Measurements from ENCODE around the gene OAS2. TPM values are rescaled to one million over a fixed set of nuclear protein-coding genes. Genes with fewer than 3 reads are reported as not detected.

OAS2 gene
- total RNA-seq, 1 donor from 2014 or later = not detected

DNA sequence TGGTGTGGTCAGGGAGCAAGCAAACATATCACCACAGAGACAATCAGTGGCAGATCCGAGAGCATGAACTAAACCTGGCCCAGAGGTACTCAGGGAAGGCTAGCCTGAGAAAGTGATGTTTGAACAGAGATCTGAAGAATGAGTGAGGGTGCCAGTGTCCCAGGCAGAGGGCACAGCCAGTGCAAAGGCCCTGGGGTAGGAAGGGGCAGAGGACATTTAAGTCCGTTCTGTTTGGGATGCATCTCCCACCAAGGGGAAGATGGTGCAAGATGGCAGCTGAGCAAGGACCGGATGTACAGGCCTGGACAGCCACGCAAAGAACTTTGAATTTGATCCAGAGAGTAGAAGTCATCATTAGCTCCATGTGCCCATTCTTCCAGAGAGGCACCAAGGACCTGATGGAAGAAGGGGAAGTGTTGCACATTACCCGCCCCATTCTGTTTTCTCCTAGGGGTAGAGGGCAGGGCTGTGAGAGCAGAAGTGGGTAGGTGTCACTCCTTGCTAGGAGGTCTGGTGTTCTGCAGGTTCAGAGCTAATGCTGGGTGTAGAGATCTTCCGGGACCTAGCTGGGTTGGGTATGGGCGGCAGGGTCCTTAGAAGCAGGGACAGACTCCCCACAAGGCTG lies 82.1 kb downstream of the OAS2 start:
- TF ChIP-seq, protein P1, sequence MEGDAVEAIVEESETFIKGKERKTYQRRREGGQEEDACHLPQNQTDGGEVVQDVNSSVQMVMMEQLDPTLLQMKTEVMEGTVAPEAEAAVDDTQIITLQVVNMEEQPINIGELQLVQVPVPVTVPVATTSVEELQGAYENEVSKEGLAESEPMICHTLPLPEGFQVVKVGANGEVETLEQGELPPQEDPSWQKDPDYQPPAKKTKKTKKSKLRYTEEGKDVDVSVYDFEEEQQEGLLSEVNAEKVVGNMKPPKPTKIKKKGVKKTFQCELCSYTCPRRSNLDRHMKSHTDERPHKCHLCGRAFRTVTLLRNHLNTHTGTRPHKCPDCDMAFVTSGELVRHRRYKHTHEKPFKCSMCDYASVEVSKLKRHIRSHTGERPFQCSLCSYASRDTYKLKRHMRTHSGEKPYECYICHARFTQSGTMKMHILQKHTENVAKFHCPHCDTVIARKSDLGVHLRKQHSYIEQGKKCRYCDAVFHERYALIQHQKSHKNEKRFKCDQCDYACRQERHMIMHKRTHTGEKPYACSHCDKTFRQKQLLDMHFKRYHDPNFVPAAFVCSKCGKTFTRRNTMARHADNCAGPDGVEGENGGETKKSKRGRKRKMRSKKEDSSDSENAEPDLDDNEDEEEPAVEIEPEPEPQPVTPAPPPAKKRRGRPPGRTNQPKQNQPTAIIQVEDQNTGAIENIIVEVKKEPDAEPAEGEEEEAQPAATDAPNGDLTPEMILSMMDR (IDR thresholded peaks at IDR 0.05; ENCODE audit: partially characterized antibody, unreplicated experiment) = no peak
- DNase-seq = no peak
- Mint-ChIP-seq H3K27ac (ENCODE audit: unreplicated experiment) (no peak overlapping the region), H3K4me1 (ENCODE audit: low read depth, unreplicated experiment) (peaks cover 9% of the 10 kb centered on the region), H3K36me3 (ENCODE audit: unreplicated experiment) (no peaks in the 10 kb centered on the region), H3K9me3 (ENCODE audit: unreplicated experiment) (peaks cover 3% of the 10 kb centered on the region), H3K4me3 (ENCODE audit: unreplicated experiment) (no peak overlapping the region), H3K27me3 (ENCODE audit: unreplicated experiment) (peaks cover 9% of the 10 kb centered on the region)

DNA sequence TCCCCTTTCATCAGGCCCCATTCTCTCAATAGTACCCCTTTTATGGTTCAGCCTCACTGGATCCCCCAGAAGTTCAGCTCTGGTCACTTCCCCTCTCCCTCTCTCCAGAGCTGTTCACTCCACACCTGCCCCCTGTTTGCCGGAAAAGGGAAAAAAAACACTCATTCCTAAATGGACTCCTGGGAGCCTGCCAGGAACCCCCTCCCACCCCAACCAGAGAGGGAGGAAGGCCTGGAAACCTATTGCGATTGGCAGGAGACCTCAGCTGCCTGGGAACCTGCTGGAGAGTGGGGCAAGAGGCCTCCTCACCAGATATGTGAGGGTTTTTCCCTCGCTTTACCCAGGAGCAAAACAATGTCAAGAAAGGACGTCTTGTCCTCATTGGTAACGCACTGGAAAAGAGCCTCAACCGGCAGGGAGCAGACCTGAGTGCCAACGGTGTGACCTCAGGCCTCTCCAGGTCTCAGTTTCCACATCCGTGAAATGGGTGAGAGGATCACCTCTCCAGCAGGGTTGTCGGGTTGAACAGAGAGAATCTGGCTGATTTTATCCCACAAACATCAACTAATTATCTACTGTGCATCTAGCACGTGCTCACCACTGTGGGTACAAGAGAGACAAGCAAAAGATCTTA lies 82.9 kb downstream of the OAS2 start:
- TF ChIP-seq, protein P1 (IDR thresholded peaks at IDR 0.05; ENCODE audit: partially characterized antibody, unreplicated experiment) = no peak
- no peaks in the 10 kb centered on the region for H3K36me3 Mint-ChIP-seq (ENCODE audit: unreplicated experiment)
- H3K4me1 Mint-ChIP-seq (ENCODE audit: low read depth, unreplicated experiment) = peaks cover 9% of the 10 kb centered on the region
- peaks cover 9% of the 10 kb centered on the region for H3K27me3 Mint-ChIP-seq (ENCODE audit: unreplicated experiment)
- no peak overlapping the region for H3K27ac Mint-ChIP-seq (ENCODE audit: unreplicated experiment)
- H3K9me3 Mint-ChIP-seq (ENCODE audit: unreplicated experiment) = peaks cover 3% of the 10 kb centered on the region
- H3K4me3 Mint-ChIP-seq (ENCODE audit: unreplicated experiment) = no peak overlapping the region
- no peak for DNase-seq

Other genes starting within 250 kb of the OAS2 start
- not detected for gene RPH3A, start 186.8 kb upstream of the OAS2 start, total RNA-seq (ENCODE audit: unreplicated experiment)
- gene OAS1, start 71.6 kb upstream of the OAS2 start, total RNA-seq (ENCODE audit: unreplicated experiment) = not detected
- not detected for gene OAS3, start 40.0 kb upstream of the OAS2 start, total RNA-seq (ENCODE audit: unreplicated experiment)
- 4.3 TPM for gene DTX1, start 78.2 kb downstream of the OAS2 start, total RNA-seq (ENCODE audit: unreplicated experiment)
- not detected for gene RASAL1, start 157.2 kb downstream of the OAS2 start, total RNA-seq (ENCODE audit: unreplicated experiment)
- gene CFAP73, start 171.2 kb downstream of the OAS2 start, total RNA-seq (ENCODE audit: unreplicated experiment) = not detected
- 16.9 TPM for gene DDX54, start 207.0 kb downstream of the OAS2 start, total RNA-seq (ENCODE audit: unreplicated experiment)
- gene RITA1, start 207.2 kb downstream of the OAS2 start, total RNA-seq (ENCODE audit: unreplicated experiment) = 6.7 TPM
- 7.9 TPM for gene TPCN1, start 242.9 kb downstream of the OAS2 start, total RNA-seq (ENCODE audit: unreplicated experiment)

All from glutamatergic neuron (in vitro differentiated cells).